HS-27A (cell line): ENCODE measurements around the gene PAX4.
A peak's percentile ranks its signal among the peaks of the same experiment; 100 is the strongest.
"Not testable (repeated sequence)": the region's sequence is repeated elsewhere in the genome, so short reads cannot be mapped to it uniquely, and the experiment has no call there.

Experiments
- DNase-seq: peaks from one replicate; pipeline ENCODE4 v3.0.0-alpha.2; 2012; ENCODE audit warnings: low read depth, missing footprints

The PAX4 gene

GRCh38 chr7:127585044-127585953, 32.6 kb downstream of the PAX4 start, which contains the start of gene GCC1:
GCC1 (minus strand) TSS chr7:127585596; CDS start chr7:127585182, 414 bp downstream.
- peak; percentile 43 for DNase-seq

- no peak for DNase-seq
Measured at GRCh38 chr7:127584648-127585043, 33.3 kb downstream of the PAX4 start.

GRCh38 chr7:127582361-127582760, 35.6 kb downstream of the PAX4 start:
- DNase-seq: no peak

GRCh38 chr7:127581716-127582115, 36.2 kb downstream of the PAX4 start:
- DNase-seq: no peak

- DNase-seq: no peak
Measured at GRCh38 chr7:127580612-127581011, 37.3 kb downstream of the PAX4 start.

GRCh38 chr7:127578711-127579275, 39.1 kb downstream of the PAX4 start:
- no peak for DNase-seq

GRCh38 chr7:127578036-127578684, 39.8 kb downstream of the PAX4 start:
- no peak for DNase-seq

- DNase-seq: no peak
Measured at GRCh38 chr7:127571741-127572505, 46.0 kb downstream of the PAX4 start.

GRCh38 chr7:127568034-127568433, 49.9 kb downstream of the PAX4 start:
- not testable (repeated sequence) for DNase-seq

GRCh38 chr7:127566242-127566641, 51.7 kb downstream of the PAX4 start:
- no peak for DNase-seq
